HG03439 (cell line): ENCODE measurements around the gene VANGL2.

Source experiments
- ATAC-seq: cut with Tn5 transposase; IDR thresholded peaks from one replicate; pipeline ENCODE4 v1.9.1; 2021; ENCODE audit warnings: mild to moderate bottlenecking, moderate library complexity; ENCODE audit not compliant: unreplicated experiment

Gene VANGL2

GRCh38 chr1:160404094-160404493 is 3.7 kb downstream of the VANGL2 start:
- no peak for ATAC-seq

GRCh38 chr1:160405331-160405877 is 5.0 kb downstream of the VANGL2 start:
- no peak for ATAC-seq

GRCh38 chr1:160406131-160406968 is 6.0 kb downstream of the VANGL2 start:
- ATAC-seq, result no peak

- no peak for ATAC-seq
Measured at GRCh38 chr1:160407839-160408801, 7.8 kb downstream of the VANGL2 start.

GRCh38 chr1:160408864-160409263 is 8.5 kb downstream of the VANGL2 start:
- ATAC-seq, result no peak

- ATAC-seq, result no peak
Measured at GRCh38 chr1:160409486-160409885, 9.1 kb downstream of the VANGL2 start.

GRCh38 chr1:160410406-160411005 is 10.1 kb downstream of the VANGL2 start:
- ATAC-seq, result no peak

GRCh38 chr1:160411271-160412027 is 11.1 kb downstream of the VANGL2 start:
- ATAC-seq, result no peak

GRCh38 chr1:160412028-160412362 is 11.6 kb downstream of the VANGL2 start:
- no peak for ATAC-seq

GRCh38 chr1:160413716-160414115 is 13.4 kb downstream of the VANGL2 start:
- ATAC-seq, result no peak

GRCh38 chr1:160414881-160415280 is 14.5 kb downstream of the VANGL2 start:
- no peak for ATAC-seq

- ATAC-seq, result no peak
Measured at GRCh38 chr1:160415696-160416290, 15.4 kb downstream of the VANGL2 start.

- ATAC-seq, result no peak
Measured at GRCh38 chr1:160416369-160416768, 16.0 kb downstream of the VANGL2 start.

- ATAC-seq, result no peak
Measured at GRCh38 chr1:160418483-160418882, 18.1 kb downstream of the VANGL2 start.

GRCh38 chr1:160419150-160419837 is 18.9 kb downstream of the VANGL2 start:
- ATAC-seq, result no peak

- no peak for ATAC-seq
Measured at GRCh38 chr1:160419838-160420169, 19.4 kb downstream of the VANGL2 start.

- ATAC-seq, result no peak
Measured at GRCh38 chr1:160420881-160421842, 20.8 kb downstream of the VANGL2 start.

- ATAC-seq, result no peak
Measured at GRCh38 chr1:160421881-160422280, 21.5 kb downstream of the VANGL2 start.
